OCI-LY3 (cell line): ENCODE data around the gene PRICKLE2.
A peak's percentile ranks its signal among the peaks of the same experiment; 100 is the strongest.

Source experiments
- H2AFZ ChIP-seq: fragments of 200-600, 300-600 bp; shearing (Covaris generic); 2 replicates; pipeline ENCODE4 v1.6.0; 2014; ENCODE audit warnings: antibody characterized with exemption, low read depth, low read length
- H3K27ac ChIP-seq: fragments of 200-600, 300-600 bp; sonication (generic); 2 replicates; pipeline ENCODE4 v1.5.1; 2014; ENCODE audit warnings: mild to moderate bottlenecking, low read length, moderate library complexity, mixed read lengths
- H3K27me3 ChIP-seq: fragments of 200-600, 300-600 bp; sonication (generic); 2 replicates; pipeline ENCODE4 v1.6.1; 2014; ENCODE audit warnings: low read depth, low read length, mixed read lengths
- H3K36me3 ChIP-seq: fragments of 200-600, 300-600 bp; sonication (generic); replicated peaks from 2 replicates; pipeline ENCODE3; 2014; ENCODE audit warnings: low read depth, low read length, mixed read lengths
- H3K4me1 ChIP-seq: fragments of 300-600, 200-600 bp; sonication (generic); 2 replicates; pipeline ENCODE4 v1.6.1; 2014; ENCODE audit warnings: low read length, mixed read lengths
- H3K4me2 ChIP-seq: fragments of 200-600, 300-600 bp; sonication (generic); 2 replicates; pipeline ENCODE4 v1.6.1; 2014; ENCODE audit warnings: low read length, mixed read lengths
- H3K4me3 ChIP-seq: fragments of 300-600, 200-600 bp; sonication (generic); 2 replicates; pipeline ENCODE4 v1.5.1; 2014; ENCODE audit warnings: antibody characterized with exemption, mild to moderate bottlenecking, low read length, moderate library complexity
- H3K79me2 ChIP-seq: fragments of 300-600, 200-600 bp; shearing (Covaris generic); 2 replicates; pipeline ENCODE4 v1.6.1; 2014; ENCODE audit warnings: mild to moderate bottlenecking, low read length, mixed read lengths
- H3K9ac ChIP-seq: fragments of 300-600, 200-600 bp; shearing (Covaris generic); 2 replicates; pipeline ENCODE4 v1.6.0; 2014; ENCODE audit warnings: mild to moderate bottlenecking, low read length, moderate library complexity
- H3K9me3 ChIP-seq: fragments of 200-600, 300-600 bp; shearing (Covaris generic); 2 replicates; pipeline ENCODE4 v1.6.1; 2014; ENCODE audit warnings: low read length, mixed read lengths; ENCODE audit not compliant: insufficient read depth
- H4K20me1 ChIP-seq: fragments of 200-600, 300-600 bp; sonication (generic); 2 replicates; pipeline ENCODE4 v1.6.1; 2016; ENCODE audit warnings: low read length, mixed read lengths; ENCODE audit not compliant: insufficient read depth
- EZH2phosphoT487 ChIP-seq: fragments of 200-600 bp; shearing (Covaris generic); IDR thresholded peaks from 2 replicates; pipeline ENCODE4 v1.6.1; 2018; ENCODE audit warnings: antibody characterized with exemption, mixed run types, low read depth
- TF ChIP-seq, protein P1 (sequence below): fragments of 200-600, 300-600 bp; sonication (generic); IDR thresholded peaks from 2 replicates; pipeline ENCODE4 v1.5.1; 2014; ENCODE audit warnings: antibody characterized with exemption, low read length, low read depth

PRICKLE2 gene

DNA sequence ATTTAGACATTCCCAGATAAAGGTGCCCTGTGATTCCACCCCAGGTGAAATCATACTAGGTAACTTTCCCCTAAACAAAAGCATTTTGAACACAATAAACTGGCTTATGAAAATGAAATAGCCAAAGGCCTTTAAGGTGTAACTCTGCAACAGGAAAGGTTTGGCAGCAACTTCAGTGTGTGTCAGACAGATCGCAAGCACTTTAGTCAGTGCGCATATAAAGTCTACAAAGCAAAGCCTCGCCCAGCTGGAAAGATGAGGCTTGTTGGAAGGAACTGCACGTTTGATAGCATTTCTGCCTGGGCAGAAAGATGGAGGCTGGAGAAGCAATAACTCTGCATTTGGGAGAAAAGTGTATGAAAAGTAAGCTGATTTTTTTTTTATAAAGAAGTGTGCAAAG is 57.9 kb downstream of the PRICKLE2 start:
- H3K4me2 ChIP-seq = no peak overlapping the region
- H2AFZ ChIP-seq = no peak overlapping the region
- H3K4me1 ChIP-seq = peaks cover 9% of the 10 kb centered on the region
- no peaks in the 10 kb centered on the region for H3K79me2 ChIP-seq
- H3K27me3 ChIP-seq = peaks cover 29% of the 10 kb centered on the region
- H3K36me3 ChIP-seq = no peaks in the 10 kb centered on the region
- no peak overlapping the region for H3K4me3 ChIP-seq
- TF ChIP-seq EZH2phosphoT487 = no peak
- TF ChIP-seq, protein P1, sequence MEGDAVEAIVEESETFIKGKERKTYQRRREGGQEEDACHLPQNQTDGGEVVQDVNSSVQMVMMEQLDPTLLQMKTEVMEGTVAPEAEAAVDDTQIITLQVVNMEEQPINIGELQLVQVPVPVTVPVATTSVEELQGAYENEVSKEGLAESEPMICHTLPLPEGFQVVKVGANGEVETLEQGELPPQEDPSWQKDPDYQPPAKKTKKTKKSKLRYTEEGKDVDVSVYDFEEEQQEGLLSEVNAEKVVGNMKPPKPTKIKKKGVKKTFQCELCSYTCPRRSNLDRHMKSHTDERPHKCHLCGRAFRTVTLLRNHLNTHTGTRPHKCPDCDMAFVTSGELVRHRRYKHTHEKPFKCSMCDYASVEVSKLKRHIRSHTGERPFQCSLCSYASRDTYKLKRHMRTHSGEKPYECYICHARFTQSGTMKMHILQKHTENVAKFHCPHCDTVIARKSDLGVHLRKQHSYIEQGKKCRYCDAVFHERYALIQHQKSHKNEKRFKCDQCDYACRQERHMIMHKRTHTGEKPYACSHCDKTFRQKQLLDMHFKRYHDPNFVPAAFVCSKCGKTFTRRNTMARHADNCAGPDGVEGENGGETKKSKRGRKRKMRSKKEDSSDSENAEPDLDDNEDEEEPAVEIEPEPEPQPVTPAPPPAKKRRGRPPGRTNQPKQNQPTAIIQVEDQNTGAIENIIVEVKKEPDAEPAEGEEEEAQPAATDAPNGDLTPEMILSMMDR = no peak
- H4K20me1 ChIP-seq = no peaks in the 10 kb centered on the region
- no peak overlapping the region for H3K27ac ChIP-seq
- no peak overlapping the region for H3K9ac ChIP-seq
- no peaks in the 10 kb centered on the region for H3K9me3 ChIP-seq

DNA sequence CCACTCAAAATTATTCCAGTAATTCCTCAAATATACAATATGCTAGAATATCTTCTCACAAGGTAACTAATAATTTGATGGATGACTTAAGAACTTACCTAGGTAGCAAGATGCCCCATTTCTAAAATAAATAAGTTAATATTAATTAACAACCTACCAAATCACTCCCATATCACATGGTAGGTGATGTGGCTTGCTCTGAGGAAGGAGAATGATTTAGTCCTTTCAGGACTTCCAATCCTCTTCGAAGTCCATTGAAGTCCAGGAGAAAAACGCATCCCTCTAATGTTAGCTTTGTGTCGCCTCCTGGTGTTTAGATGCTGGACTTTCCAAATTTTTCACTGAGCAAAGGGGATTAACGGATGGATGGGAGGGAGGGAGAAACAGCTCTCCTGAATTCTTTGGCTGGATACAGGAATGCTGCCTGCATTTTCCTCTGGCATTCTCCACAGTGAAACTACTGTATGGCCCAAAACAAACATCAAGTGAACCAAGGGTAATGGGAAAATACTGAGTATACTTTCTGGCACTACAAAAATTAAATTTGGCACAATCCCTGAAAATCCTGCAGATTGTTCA is 58.6 kb downstream of the PRICKLE2 start:
- no peak overlapping the region for H3K27ac ChIP-seq

DNA sequence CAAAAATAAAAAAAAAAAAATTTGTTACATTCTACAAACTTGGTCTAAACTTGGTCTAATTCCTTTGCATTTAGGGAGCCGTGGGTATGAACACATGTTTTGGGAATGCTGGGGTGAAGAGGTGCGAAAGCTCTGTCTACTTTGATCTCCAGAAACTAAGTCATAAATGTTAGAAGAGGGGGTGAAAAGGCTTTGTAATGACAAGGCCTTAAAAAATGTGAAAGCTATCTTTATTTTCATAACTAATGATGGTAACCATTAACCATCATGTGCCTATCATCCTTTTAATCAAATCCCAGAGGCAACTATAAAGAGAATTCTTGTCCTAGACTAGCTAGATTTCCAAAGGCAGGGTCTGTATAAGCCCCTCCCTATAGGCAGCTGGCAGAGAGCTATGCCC is 60.9 kb downstream of the PRICKLE2 start:
- H3K9me3 ChIP-seq = no peaks in the 10 kb centered on the region
- TF ChIP-seq, protein P1 = no peak
- TF ChIP-seq EZH2phosphoT487 = no peak
- no peaks in the 10 kb centered on the region for H3K36me3 ChIP-seq
- no peak overlapping the region for H3K4me3 ChIP-seq
- H4K20me1 ChIP-seq = no peaks in the 10 kb centered on the region
- no peak overlapping the region for H3K9ac ChIP-seq
- no peaks in the 10 kb centered on the region for H3K79me2 ChIP-seq
- peaks cover 9% of the 10 kb centered on the region for H3K4me1 ChIP-seq
- H2AFZ ChIP-seq = no peak overlapping the region
- H3K4me2 ChIP-seq = no peak overlapping the region
- peaks cover 38% of the 10 kb centered on the region for H3K27me3 ChIP-seq
- H3K27ac ChIP-seq = no peak overlapping the region

More for the DNA sequence above, 58.6 kb downstream of the PRICKLE2 start:
- Histone ChIP-seq H3K9ac (no peak overlapping the region), H3K4me3 (no peak overlapping the region), H3K4me2 (no peak overlapping the region), H2AFZ (no peak overlapping the region), H3K79me2 (no peaks in the 10 kb centered on the region), H3K4me1 (peaks cover 9% of the 10 kb centered on the region), H3K27me3 (peaks cover 34% of the 10 kb centered on the region), H4K20me1 (no peaks in the 10 kb centered on the region), H3K9me3 (no peaks in the 10 kb centered on the region), H3K36me3 (no peaks in the 10 kb centered on the region)
- TF ChIP-seq EZH2phosphoT487 = no peak
- TF ChIP-seq, protein P1 = peak; percentile 21; the same call in 1 of the 2 replicates

DNA sequence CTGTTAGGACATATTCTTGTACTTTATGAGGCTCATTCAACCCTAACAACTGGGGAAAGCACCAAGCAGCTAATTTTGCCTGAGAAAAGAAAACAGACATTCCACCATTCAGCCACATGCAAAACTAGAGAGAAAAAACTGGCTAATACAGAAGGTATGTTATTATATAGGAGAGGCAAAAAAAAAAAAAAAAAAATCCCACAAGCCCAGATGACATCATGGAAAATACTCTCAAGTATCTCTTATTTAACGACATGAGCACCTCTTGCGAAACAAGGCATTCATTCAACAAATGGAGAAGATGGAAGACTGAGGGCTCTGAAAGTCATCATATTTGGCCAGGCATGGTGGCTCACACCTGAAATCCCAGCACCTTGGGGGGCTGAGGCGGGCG is 61.5 kb downstream of the PRICKLE2 start:
- Histone ChIP-seq H3K9me3 (no peaks in the 10 kb centered on the region), H3K4me1 (peaks cover 9% of the 10 kb centered on the region), H3K79me2 (no peaks in the 10 kb centered on the region), H3K36me3 (no peaks in the 10 kb centered on the region), H3K27me3 (peaks cover 37% of the 10 kb centered on the region), H3K4me2 (peak overlapping the region; percentile 16; the same call in 1 of the 2 replicates), H2AFZ (no peak overlapping the region), H3K9ac (no peak overlapping the region), H4K20me1 (no peaks in the 10 kb centered on the region), H3K27ac (no peak overlapping the region), H3K4me3 (no peak overlapping the region)
- TF ChIP-seq EZH2phosphoT487 = no peak
- TF ChIP-seq, protein P1 = no peak
